22Rv1 (cell line): ENCODE data around the gene IGFL4.
A peak's percentile ranks its signal among the peaks of the same experiment; 100 is the strongest.

Source experiments
- CTCF ChIP-seq: fragments of 450-650 bp; IDR thresholded peaks from 2 replicates; pipeline ENCODE4 v1.5.1; 2017; ENCODE audit warnings: mild to moderate bottlenecking
- ZFX ChIP-seq: fragments of 450-650 bp; IDR thresholded peaks from 2 replicates; pipeline ENCODE4 v1.6.1; 2017; ENCODE audit warnings: antibody characterized with exemption, borderline replicate concordance

GRCh38 chr19:46017095-46017429, 23.7 kb downstream of the IGFL4 start:
- TF ChIP-seq CTCF (peak; percentile 52), ZFX (no peak)
